OCI-LY1 (cell line): ENCODE results near the gene SPACA6.

Source experiments
- EZH2 ChIP-seq: fragments of 200-600 bp; sonication (generic), shearing (Covaris generic); IDR thresholded peaks from 2 replicates; pipeline ENCODE4 v1.8.0; 2017; ENCODE audit warnings: borderline replicate concordance, mixed run types, mild to moderate bottlenecking, antibody characterized with exemption, low read length, moderate library complexity, mixed read lengths
- TF ChIP-seq, protein P1 (sequence below): fragments of 200-600 bp; sonication (generic), shearing (Covaris generic); IDR thresholded peaks from 2 replicates; pipeline ENCODE4 v1.5.1; 2017; ENCODE audit warnings: mild to moderate bottlenecking, antibody characterized with exemption, low read length, moderate library complexity, mixed read lengths

DNA sequence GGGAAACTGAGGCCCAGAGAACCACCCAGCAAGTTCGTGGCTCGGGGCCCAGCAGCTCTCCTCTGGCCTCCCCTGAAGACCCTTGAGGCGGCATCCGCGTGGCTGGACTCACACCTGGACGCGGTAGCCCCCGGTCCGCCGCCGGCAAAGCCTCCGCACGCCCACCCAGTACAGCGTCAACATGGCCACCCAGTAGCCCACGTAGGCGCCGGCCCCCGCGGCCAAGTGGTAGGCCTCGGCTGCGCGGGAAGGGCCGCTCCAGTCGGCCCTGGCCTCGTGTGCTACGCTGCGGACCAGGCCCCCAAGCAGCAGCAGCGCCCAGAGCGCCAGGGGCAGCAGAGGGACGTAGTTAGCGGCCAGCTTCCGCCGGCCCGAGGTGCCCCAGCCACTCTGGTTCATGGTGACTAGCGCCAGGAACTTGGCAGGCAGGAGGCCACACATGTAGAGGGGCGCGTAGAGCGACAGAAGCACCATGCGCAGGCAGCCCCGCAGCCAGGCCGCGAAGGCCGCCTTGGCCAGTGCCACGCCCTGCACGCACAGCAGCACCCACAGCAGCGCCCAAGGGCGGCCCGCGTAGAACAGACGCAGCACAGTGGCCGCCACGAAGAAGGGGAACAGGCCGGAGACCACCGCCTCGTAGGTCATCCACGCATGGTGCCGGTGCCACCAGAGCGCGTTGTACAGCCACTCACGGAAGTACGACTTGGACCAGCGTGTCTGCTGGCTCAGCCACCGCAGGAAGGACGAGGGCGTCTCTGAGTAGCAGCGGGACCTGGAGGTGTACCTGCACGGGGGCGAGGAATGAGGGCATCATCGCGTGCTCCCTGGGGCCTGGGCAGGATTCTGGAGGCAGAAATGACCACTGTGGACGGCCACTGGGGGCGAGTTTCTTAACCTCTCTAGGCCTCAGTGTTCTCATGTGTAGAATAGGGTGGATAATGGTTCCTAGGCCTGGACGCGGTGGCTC, 20.5 kb downstream of the SPACA6 start:
- TF ChIP-seq, protein P1, sequence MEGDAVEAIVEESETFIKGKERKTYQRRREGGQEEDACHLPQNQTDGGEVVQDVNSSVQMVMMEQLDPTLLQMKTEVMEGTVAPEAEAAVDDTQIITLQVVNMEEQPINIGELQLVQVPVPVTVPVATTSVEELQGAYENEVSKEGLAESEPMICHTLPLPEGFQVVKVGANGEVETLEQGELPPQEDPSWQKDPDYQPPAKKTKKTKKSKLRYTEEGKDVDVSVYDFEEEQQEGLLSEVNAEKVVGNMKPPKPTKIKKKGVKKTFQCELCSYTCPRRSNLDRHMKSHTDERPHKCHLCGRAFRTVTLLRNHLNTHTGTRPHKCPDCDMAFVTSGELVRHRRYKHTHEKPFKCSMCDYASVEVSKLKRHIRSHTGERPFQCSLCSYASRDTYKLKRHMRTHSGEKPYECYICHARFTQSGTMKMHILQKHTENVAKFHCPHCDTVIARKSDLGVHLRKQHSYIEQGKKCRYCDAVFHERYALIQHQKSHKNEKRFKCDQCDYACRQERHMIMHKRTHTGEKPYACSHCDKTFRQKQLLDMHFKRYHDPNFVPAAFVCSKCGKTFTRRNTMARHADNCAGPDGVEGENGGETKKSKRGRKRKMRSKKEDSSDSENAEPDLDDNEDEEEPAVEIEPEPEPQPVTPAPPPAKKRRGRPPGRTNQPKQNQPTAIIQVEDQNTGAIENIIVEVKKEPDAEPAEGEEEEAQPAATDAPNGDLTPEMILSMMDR, result no peak
- TF ChIP-seq EZH2, result no peak
